ENCODE results near the gene ABCA7. TPM values are rescaled to one million over a fixed set of nuclear protein-coding genes. Genes with fewer than 3 reads are reported as not detected.

Gene ABCA7
- polyA plus RNA-seq, 1 donor from 2014 or later = 51.8 TPM

DNA sequence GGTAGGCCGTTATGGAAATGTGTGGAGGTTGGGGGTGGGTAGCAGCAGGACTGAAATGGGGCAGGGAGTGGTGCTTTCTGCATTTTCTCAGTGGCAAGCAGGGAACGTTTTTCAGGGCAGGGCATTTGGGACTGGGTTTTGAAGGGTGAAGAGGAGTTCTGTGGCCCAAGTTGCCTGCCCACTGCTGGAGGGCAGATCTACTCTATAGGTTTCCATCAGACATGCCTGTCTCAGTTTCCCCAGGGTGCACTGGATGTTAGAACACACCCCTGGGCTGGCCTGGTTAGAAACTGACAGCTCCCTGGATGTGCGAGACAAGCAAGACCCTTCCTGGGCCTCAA is 40.6 kb upstream of the ABCA7 start:
- Histone ChIP-seq H3K9me3 (ENCODE audit: low read length) (no peaks in the 10 kb centered on the region), H2AFZ (ENCODE audit: low read depth, low read length) (no peak overlapping the region), H3K27ac (ENCODE audit: low read length) (no peak overlapping the region), H3K79me2 (replicated peaks; ENCODE audit: insufficient read depth, low read length) (no peaks in the 10 kb centered on the region), H3K27me3 (ENCODE audit: insufficient read depth, low read depth, low read length) (peaks cover 25% of the 10 kb centered on the region), H4K20me1 (ENCODE audit: insufficient read depth) (no peaks in the 10 kb centered on the region), H3K9ac (ENCODE audit: low read length) (no peak overlapping the region), H3K9me2 (ENCODE audit: insufficient read depth, low read length) (no peaks in the 10 kb centered on the region), H3K36me3 (ENCODE audit: insufficient read depth, low read length) (no peaks in the 10 kb centered on the region), H3K4me3 (ENCODE audit: low read length) (no peak overlapping the region), H3F3A (ENCODE audit: insufficient read depth, low read length, poor library complexity, severe bottlenecking) (no peaks in the 10 kb centered on the region), H3K4me2 (ENCODE audit: low read length) (no peak overlapping the region)
- TF ChIP-seq, protein P1, sequence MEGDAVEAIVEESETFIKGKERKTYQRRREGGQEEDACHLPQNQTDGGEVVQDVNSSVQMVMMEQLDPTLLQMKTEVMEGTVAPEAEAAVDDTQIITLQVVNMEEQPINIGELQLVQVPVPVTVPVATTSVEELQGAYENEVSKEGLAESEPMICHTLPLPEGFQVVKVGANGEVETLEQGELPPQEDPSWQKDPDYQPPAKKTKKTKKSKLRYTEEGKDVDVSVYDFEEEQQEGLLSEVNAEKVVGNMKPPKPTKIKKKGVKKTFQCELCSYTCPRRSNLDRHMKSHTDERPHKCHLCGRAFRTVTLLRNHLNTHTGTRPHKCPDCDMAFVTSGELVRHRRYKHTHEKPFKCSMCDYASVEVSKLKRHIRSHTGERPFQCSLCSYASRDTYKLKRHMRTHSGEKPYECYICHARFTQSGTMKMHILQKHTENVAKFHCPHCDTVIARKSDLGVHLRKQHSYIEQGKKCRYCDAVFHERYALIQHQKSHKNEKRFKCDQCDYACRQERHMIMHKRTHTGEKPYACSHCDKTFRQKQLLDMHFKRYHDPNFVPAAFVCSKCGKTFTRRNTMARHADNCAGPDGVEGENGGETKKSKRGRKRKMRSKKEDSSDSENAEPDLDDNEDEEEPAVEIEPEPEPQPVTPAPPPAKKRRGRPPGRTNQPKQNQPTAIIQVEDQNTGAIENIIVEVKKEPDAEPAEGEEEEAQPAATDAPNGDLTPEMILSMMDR (IDR thresholded peaks at IDR 0.05; ENCODE audit: poor library complexity, severe bottlenecking) = no peak
- TF ChIP-seq POLR2AphosphoS5 (IDR thresholded peaks at IDR 0.05) (no peak), SMC3 (conservative IDR thresholded peaks at IDR 0.05; ENCODE audit: poor library complexity) (no peak), MXI1 (conservative IDR thresholded peaks at IDR 0.05; ENCODE audit: poor library complexity, severe bottlenecking) (no peak), TAF1 (IDR thresholded peaks at IDR 0.05; ENCODE audit: low read depth) (no peak), EZH2 (IDR thresholded peaks at IDR 0.05; ENCODE audit: borderline replicate concordance, insufficient read depth, low read length, poor library complexity, severe bottlenecking) (no peak), RAD21 (conservative IDR thresholded peaks at IDR 0.05) (no peak), EP300 (conservative IDR thresholded peaks at IDR 0.05; ENCODE audit: poor library complexity, severe bottlenecking) (no peak)
- TF ChIP-seq, protein P2, sequence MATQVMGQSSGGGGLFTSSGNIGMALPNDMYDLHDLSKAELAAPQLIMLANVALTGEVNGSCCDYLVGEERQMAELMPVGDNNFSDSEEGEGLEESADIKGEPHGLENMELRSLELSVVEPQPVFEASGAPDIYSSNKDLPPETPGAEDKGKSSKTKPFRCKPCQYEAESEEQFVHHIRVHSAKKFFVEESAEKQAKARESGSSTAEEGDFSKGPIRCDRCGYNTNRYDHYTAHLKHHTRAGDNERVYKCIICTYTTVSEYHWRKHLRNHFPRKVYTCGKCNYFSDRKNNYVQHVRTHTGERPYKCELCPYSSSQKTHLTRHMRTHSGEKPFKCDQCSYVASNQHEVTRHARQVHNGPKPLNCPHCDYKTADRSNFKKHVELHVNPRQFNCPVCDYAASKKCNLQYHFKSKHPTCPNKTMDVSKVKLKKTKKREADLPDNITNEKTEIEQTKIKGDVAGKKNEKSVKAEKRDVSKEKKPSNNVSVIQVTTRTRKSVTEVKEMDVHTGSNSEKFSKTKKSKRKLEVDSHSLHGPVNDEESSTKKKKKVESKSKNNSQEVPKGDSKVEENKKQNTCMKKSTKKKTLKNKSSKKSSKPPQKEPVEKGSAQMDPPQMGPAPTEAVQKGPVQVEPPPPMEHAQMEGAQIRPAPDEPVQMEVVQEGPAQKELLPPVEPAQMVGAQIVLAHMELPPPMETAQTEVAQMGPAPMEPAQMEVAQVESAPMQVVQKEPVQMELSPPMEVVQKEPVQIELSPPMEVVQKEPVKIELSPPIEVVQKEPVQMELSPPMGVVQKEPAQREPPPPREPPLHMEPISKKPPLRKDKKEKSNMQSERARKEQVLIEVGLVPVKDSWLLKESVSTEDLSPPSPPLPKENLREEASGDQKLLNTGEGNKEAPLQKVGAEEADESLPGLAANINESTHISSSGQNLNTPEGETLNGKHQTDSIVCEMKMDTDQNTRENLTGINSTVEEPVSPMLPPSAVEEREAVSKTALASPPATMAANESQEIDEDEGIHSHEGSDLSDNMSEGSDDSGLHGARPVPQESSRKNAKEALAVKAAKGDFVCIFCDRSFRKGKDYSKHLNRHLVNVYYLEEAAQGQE (IDR thresholded peaks at IDR 0.05; ENCODE audit: borderline replicate concordance) = no peak

DNA sequence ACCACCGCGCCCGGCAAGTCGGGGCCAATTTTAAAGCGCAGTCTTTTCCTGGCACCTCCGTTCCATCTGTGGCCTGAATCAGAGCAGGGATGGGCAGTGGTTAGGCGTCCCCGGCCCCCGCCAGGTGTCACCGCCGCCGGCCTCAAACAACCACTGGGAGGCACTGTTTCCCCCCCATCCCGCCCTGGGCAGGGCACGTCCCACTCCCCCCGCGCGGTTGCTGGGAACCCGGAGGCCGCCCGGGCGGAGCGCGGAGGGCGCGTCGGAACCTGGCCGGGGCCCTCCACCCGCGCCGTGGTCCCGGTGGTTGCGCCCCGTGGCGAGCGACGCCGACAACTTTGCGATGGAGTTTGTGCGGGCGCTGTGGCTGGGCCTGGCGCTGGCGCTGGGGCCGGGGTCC is 39.8 kb upstream of the ABCA7 start, which contains the start of gene GRIN3B:
GRIN3B (plus strand) TSS at position 325 of the 400 bp plus-strand sequence; CDS start at position 344, 19 bp downstream.
- TF ChIP-seq SMC3 (conservative IDR thresholded peaks at IDR 0.05; ENCODE audit: poor library complexity) (peak; percentile 61), EZH2 (IDR thresholded peaks at IDR 0.05; ENCODE audit: borderline replicate concordance, insufficient read depth, low read length, poor library complexity, severe bottlenecking) (no peak), POLR2AphosphoS5 (IDR thresholded peaks at IDR 0.05) (no peak), RAD21 (conservative IDR thresholded peaks at IDR 0.05) (peak; percentile 45), MXI1 (conservative IDR thresholded peaks at IDR 0.05; ENCODE audit: poor library complexity, severe bottlenecking) (no peak), EP300 (conservative IDR thresholded peaks at IDR 0.05; ENCODE audit: poor library complexity, severe bottlenecking) (no peak), TAF1 (IDR thresholded peaks at IDR 0.05; ENCODE audit: low read depth) (no peak)
- TF ChIP-seq, protein P1 (IDR thresholded peaks at IDR 0.05; ENCODE audit: poor library complexity, severe bottlenecking) = peak; percentile 71
- TF ChIP-seq, protein P2 (IDR thresholded peaks at IDR 0.05; ENCODE audit: borderline replicate concordance) = no peak
- Histone ChIP-seq H3K9me2 (ENCODE audit: insufficient read depth, low read length) (no peaks in the 10 kb centered on the region), H3K4me2 (ENCODE audit: low read length) (no peak within 1 kb of the TSS), H3K9me3 (ENCODE audit: low read length) (no peaks in the 10 kb centered on the region), H3K27me3 (ENCODE audit: insufficient read depth, low read depth, low read length) (peaks cover 25% of the 10 kb centered on the region), H3K36me3 (ENCODE audit: insufficient read depth, low read length) (no peaks in the 10 kb centered on the region), H3F3A (ENCODE audit: insufficient read depth, low read length, poor library complexity, severe bottlenecking) (no peaks in the 10 kb centered on the region), H2AFZ (ENCODE audit: low read depth, low read length) (no peak within 1 kb of the TSS), H3K27ac (ENCODE audit: low read length) (no peak within 1 kb of the TSS), H3K4me3 (ENCODE audit: low read length) (peak within 1 kb of the TSS; percentile 58), H3K9ac (ENCODE audit: low read length) (no peak within 1 kb of the TSS), H3K79me2 (replicated peaks; ENCODE audit: insufficient read depth, low read length) (no peaks in the 10 kb centered on the region), H4K20me1 (ENCODE audit: insufficient read depth) (no peaks in the 10 kb centered on the region)
